ENCODE measurements around the gene DPP9. TPM values are rescaled to one million over a fixed set of nuclear protein-coding genes. Genes with fewer than 3 reads are reported as not detected.

Gene DPP9
- total RNA-seq, 2 donors from 2014 or later: 84.1 to 91.8 TPM

GRCh38 chr19:4699826-4700692 lies 23.6 kb downstream of the DPP9 start:
- DNase-seq (no peak), ATAC-seq (no peak)
- H3K4me3 Mint-ChIP-seq: no peak overlapping the region
- peaks cover 2% of the 10 kb centered on the region for H3K4me1 Mint-ChIP-seq
- H3K9me3 ChIP-seq (ENCODE audit: control insufficient read depth, low read length, poor library complexity, severe bottlenecking): no peaks in the 10 kb centered on the region
- no peaks in the 10 kb centered on the region for H3K27me3 Mint-ChIP-seq
- peaks cover 3% of the 10 kb centered on the region for H3K36me3 Mint-ChIP-seq (ENCODE audit: low read depth)
- H3K27ac Mint-ChIP-seq: no peak overlapping the region

- no peak for ATAC-seq
- H3K36me3 Mint-ChIP-seq (ENCODE audit: low read depth): peaks cover 2% of the 10 kb centered on the region
These were observed 26.3 kb downstream of the DPP9 start for GRCh38 chr19:4697304-4697703.

GRCh38 chr19:4695224-4695731 lies 28.4 kb downstream of the DPP9 start:
- Mint-ChIP-seq H3K4me3 (no peak overlapping the region), H3K27ac (no peak overlapping the region), H3K36me3 (ENCODE audit: low read depth) (peaks cover 5% of the 10 kb centered on the region)

More at GRCh38 chr19:4697304-4697703, 26.3 kb downstream of the DPP9 start:
- no peaks in the 10 kb centered on the region for H3K9me3 ChIP-seq (ENCODE audit: control insufficient read depth, low read length, poor library complexity, severe bottlenecking)
- H3K4me1 Mint-ChIP-seq: peaks cover 2% of the 10 kb centered on the region
- no peaks in the 10 kb centered on the region for H3K27me3 Mint-ChIP-seq
- peak overlapping the region; percentile 24 for H3K27ac Mint-ChIP-seq
- DNase-seq: no peak
- no peak overlapping the region for H3K4me3 Mint-ChIP-seq

GRCh38 chr19:4694211-4694987 lies 29.2 kb downstream of the DPP9 start:
- Mint-ChIP-seq H3K27ac (no peak overlapping the region), H3K27me3 (no peaks in the 10 kb centered on the region), H3K4me1 (peaks cover 2% of the 10 kb centered on the region), H3K36me3 (ENCODE audit: low read depth) (peaks cover 5% of the 10 kb centered on the region), H3K4me3 (no peak overlapping the region)
- H3K9me3 ChIP-seq (ENCODE audit: control insufficient read depth, low read length, poor library complexity, severe bottlenecking): no peaks in the 10 kb centered on the region
- ATAC-seq: no peak
- no peak for DNase-seq

More at GRCh38 chr19:4695224-4695731, 28.4 kb downstream of the DPP9 start:
- DNase-seq: no peak
- peaks cover 2% of the 10 kb centered on the region for H3K4me1 Mint-ChIP-seq
- H3K27me3 Mint-ChIP-seq: no peaks in the 10 kb centered on the region
- H3K9me3 ChIP-seq (ENCODE audit: control insufficient read depth, low read length, poor library complexity, severe bottlenecking): no peaks in the 10 kb centered on the region
- no peak for ATAC-seq

- no peak for DNase-seq
- Mint-ChIP-seq H3K4me1 (peaks cover 2% of the 10 kb centered on the region), H3K27me3 (no peaks in the 10 kb centered on the region), H3K36me3 (ENCODE audit: low read depth) (peaks cover 5% of the 10 kb centered on the region), H3K4me3 (no peak overlapping the region), H3K27ac (no peak overlapping the region)
- H3K9me3 ChIP-seq (ENCODE audit: control insufficient read depth, low read length, poor library complexity, severe bottlenecking): no peaks in the 10 kb centered on the region
- ATAC-seq: no peak
These were observed 30.0 kb downstream of the DPP9 start for GRCh38 chr19:4693471-4694121.

- H3K4me1 Mint-ChIP-seq: no peaks in the 10 kb centered on the region
- no peak overlapping the region for H3K27ac Mint-ChIP-seq
- ATAC-seq: no peak
- H3K4me3 Mint-ChIP-seq: no peak overlapping the region
- DNase-seq: no peak
- H3K9me3 ChIP-seq (ENCODE audit: control insufficient read depth, low read length, poor library complexity, severe bottlenecking): no peaks in the 10 kb centered on the region
- H3K36me3 Mint-ChIP-seq (ENCODE audit: low read depth): peaks cover 5% of the 10 kb centered on the region
- no peaks in the 10 kb centered on the region for H3K27me3 Mint-ChIP-seq
These were observed 30.6 kb downstream of the DPP9 start for GRCh38 chr19:4693078-4693350.

- Mint-ChIP-seq H3K27me3 (no peaks in the 10 kb centered on the region), H3K36me3 (ENCODE audit: low read depth) (peaks cover 5% of the 10 kb centered on the region), H3K27ac (no peak overlapping the region), H3K4me3 (no peak overlapping the region), H3K4me1 (no peaks in the 10 kb centered on the region)
- DNase-seq (no peak), ATAC-seq (no peak)
- no peaks in the 10 kb centered on the region for H3K9me3 ChIP-seq (ENCODE audit: control insufficient read depth, low read length, poor library complexity, severe bottlenecking)
These were observed 31.2 kb downstream of the DPP9 start for GRCh38 chr19:4692251-4693077.

- DNase-seq (no peak), ATAC-seq (no peak)
- Mint-ChIP-seq H3K4me1 (no peaks in the 10 kb centered on the region), H3K4me3 (no peak overlapping the region), H3K27ac (no peak overlapping the region), H3K27me3 (no peaks in the 10 kb centered on the region), H3K36me3 (ENCODE audit: low read depth) (peaks cover 5% of the 10 kb centered on the region)
- H3K9me3 ChIP-seq (ENCODE audit: control insufficient read depth, low read length, poor library complexity, severe bottlenecking): no peaks in the 10 kb centered on the region
These were observed 32.3 kb downstream of the DPP9 start for GRCh38 chr19:4691373-4691772.

GRCh38 chr19:4690361-4690760 lies 33.3 kb downstream of the DPP9 start:
- ATAC-seq: no peak
- Mint-ChIP-seq H3K27me3 (no peaks in the 10 kb centered on the region), H3K36me3 (ENCODE audit: low read depth) (peaks cover 5% of the 10 kb centered on the region), H3K27ac (peak overlapping the region; percentile 45), H3K4me3 (no peak overlapping the region), H3K4me1 (no peaks in the 10 kb centered on the region)
- no peak for DNase-seq
- H3K9me3 ChIP-seq (ENCODE audit: control insufficient read depth, low read length, poor library complexity, severe bottlenecking): no peaks in the 10 kb centered on the region

GRCh38 chr19:4689403-4689802 lies 34.2 kb downstream of the DPP9 start:
- no peak overlapping the region for H3K27ac Mint-ChIP-seq
- ATAC-seq (no peak), DNase-seq (no peak)
- no peaks in the 10 kb centered on the region for H3K9me3 ChIP-seq (ENCODE audit: control insufficient read depth, low read length, poor library complexity, severe bottlenecking)
- H3K27me3 Mint-ChIP-seq: no peaks in the 10 kb centered on the region
- H3K36me3 Mint-ChIP-seq (ENCODE audit: low read depth): peaks cover 5% of the 10 kb centered on the region
- H3K4me1 Mint-ChIP-seq: no peaks in the 10 kb centered on the region
- no peak overlapping the region for H3K4me3 Mint-ChIP-seq

GRCh38 chr19:4688587-4688986 lies 35.1 kb downstream of the DPP9 start:
- Mint-ChIP-seq H3K27me3 (no peaks in the 10 kb centered on the region), H3K27ac (no peak overlapping the region), H3K36me3 (ENCODE audit: low read depth) (peaks cover 5% of the 10 kb centered on the region), H3K4me1 (no peaks in the 10 kb centered on the region), H3K4me3 (no peak overlapping the region)
- H3K9me3 ChIP-seq (ENCODE audit: control insufficient read depth, low read length, poor library complexity, severe bottlenecking): no peaks in the 10 kb centered on the region
- no peak for DNase-seq
- no peak for ATAC-seq

- no peaks in the 10 kb centered on the region for H3K9me3 ChIP-seq (ENCODE audit: control insufficient read depth, low read length, poor library complexity, severe bottlenecking)
- DNase-seq (no peak), ATAC-seq (no peak)
- no peaks in the 10 kb centered on the region for H3K27me3 Mint-ChIP-seq
- H3K27ac Mint-ChIP-seq: no peak overlapping the region
- H3K4me1 Mint-ChIP-seq: no peaks in the 10 kb centered on the region
- H3K36me3 Mint-ChIP-seq (ENCODE audit: low read depth): peaks cover 5% of the 10 kb centered on the region
- H3K4me3 Mint-ChIP-seq: no peak overlapping the region
These were observed 36.2 kb downstream of the DPP9 start for GRCh38 chr19:4687396-4687795.

Data from T-helper 17 cell (primary cell).